Colonic mucosa (tissue), 4 donors: ENCODE results near the gene JMJD4. TPM values are rescaled to one million over a fixed set of nuclear protein-coding genes. Genes with fewer than 3 reads are reported as not detected.

Source experiments
- DNase-seq: peaks from one replicate; pipeline ENCODE4 v3.0.0-alpha.2; 2020
- H3K27ac ChIP-seq: fragments of 200-600 bp; one replicate; pipeline ENCODE4 v1.8.0; 2021
- H3K27me3 ChIP-seq: fragments of 200-600 bp; one replicate; pipeline ENCODE4 v1.8.0; 2021
- H3K36me3 ChIP-seq: fragments of 200-600 bp; one replicate; pipeline ENCODE4 v1.8.0; 2021
- H3K4me1 ChIP-seq: fragments of 200-600 bp; one replicate; pipeline ENCODE4 v1.8.0; 2021; ENCODE audit warnings: mild to moderate bottlenecking
- H3K4me3 ChIP-seq: fragments of 200-600 bp; one replicate; pipeline ENCODE4 v1.8.0; 2021
- H3K9ac ChIP-seq, 2 donors: one replicate each; pipeline ENCODE4 v1.7.0; 2013; ENCODE audit warnings: control low read depth in 2 of 2, low read depth in 2 of 2, low read length in 2 of 2
- H3K9me3 ChIP-seq: fragments of 200-600 bp; one replicate; pipeline ENCODE4 v1.8.0; 2021
- CTCF ChIP-seq: fragments of 200-600 bp; IDR thresholded peaks from one replicate; pipeline ENCODE4 v1.8.0; 2022; ENCODE audit warnings: antibody characterized with exemption, mild to moderate bottlenecking
- intact Hi-C: fragments of 100-400 bp; cut with DNase I; formaldehyde crosslinking; loops from one replicate; pipeline ENCODE4 v1.14.1; 2022
- total RNA-seq, 2 donors: library from RNA; stranded (reverse); fragmentation: NEBNext Ultra II Directional in 1 of 2; extraction: Animal tissue kit (Norgen Biotek cat#: 25700) in 1 of 2; gene quantifications; one replicate each; pipeline ENCODE4 v1.2.1, GENCODE V29; 2021
- donor health status: healthy.
- donor health status: DM: no; HTN: no; CAD: no.
- donor health status: DM: no; HTN: no; CAD: no.

JMJD4 gene
- total RNA-seq, 2 donors from 2014 or later, result 9.0 to 16.0 TPM

GRCh38 chr1:227736814-227737432 is 1.8 kb upstream of the JMJD4 start:
- H3K27ac ChIP-seq, result no peak overlapping the region
- no peaks in the 10 kb centered on the region for H3K9me3 ChIP-seq
- intact Hi-C loops, result loop anchor here (10.0 kb wide), 1 partner anchor 172 kb away; the partner anchor contains the start of gene ZNF678
- peak overlapping the region in 1 of 2 donors; percentile 5 for H3K9ac ChIP-seq
- no peak for TF ChIP-seq CTCF
- DNase-seq, result no peak
- H3K27me3 ChIP-seq, result no peaks in the 10 kb centered on the region
- H3K4me1 ChIP-seq, result peaks cover 11% of the 10 kb centered on the region
- H3K36me3 ChIP-seq, result peaks cover 6% of the 10 kb centered on the region
- H3K4me3 ChIP-seq, result no peak overlapping the region

- Histone ChIP-seq H3K27me3 (no peaks in the 10 kb centered on the region), H3K9me3 (no peaks in the 10 kb centered on the region), H3K4me3 (peak overlapping the region; percentile 84), H3K36me3 (peaks cover 13% of the 10 kb centered on the region), H3K27ac (peak overlapping the region; percentile 33), H3K9ac (peak overlapping the region; percentile 86 to 96), H3K4me1 (peaks cover 11% of the 10 kb centered on the region)
- intact Hi-C loops, result loop anchor here (10.0 kb wide), 1 partner anchor 171 kb away; the partner anchor contains the start of gene ZNF678
- TF ChIP-seq CTCF, result no peak
- DNase-seq, result no peak
Observed at GRCh38 chr1:227735539-227736285, 610 bp upstream of the JMJD4 start.

- no peak for DNase-seq
- no peaks in the 10 kb centered on the region for H3K27me3 ChIP-seq
- no peak for TF ChIP-seq CTCF
- peaks cover 11% of the 10 kb centered on the region for H3K4me1 ChIP-seq
- H3K4me3 ChIP-seq, result peak overlapping the region; percentile 84
- no peak overlapping the region for H3K27ac ChIP-seq
- peak overlapping the region; percentile 86 to 96 for H3K9ac ChIP-seq
- intact Hi-C loops, result loop anchor here (10.0 kb wide), 1 partner anchor 170 kb away; the partner anchor contains the start of gene ZNF678
- no peaks in the 10 kb centered on the region for H3K9me3 ChIP-seq
- H3K36me3 ChIP-seq, result peaks cover 13% of the 10 kb centered on the region
Observed at GRCh38 chr1:227734546-227734855, 601 bp downstream of the JMJD4 start.

- Histone ChIP-seq H3K9me3 (no peaks in the 10 kb centered on the region), H3K4me1 (peaks cover 12% of the 10 kb centered on the region), H3K27me3 (no peaks in the 10 kb centered on the region), H3K36me3 (peaks cover 13% of the 10 kb centered on the region), H3K27ac (no peak overlapping the region), H3K4me3 (peak overlapping the region; percentile 84), H3K9ac (peak overlapping the region; percentile 86 to 96)
- TF ChIP-seq CTCF, result no peak
- intact Hi-C loops, result loop anchor here (10.0 kb wide), 1 partner anchor 169 kb away; the partner anchor contains the start of gene ZNF678
- no peak for DNase-seq
Observed at GRCh38 chr1:227733751-227734545, 1.2 kb downstream of the JMJD4 start.

GRCh38 chr1:227733309-227733705 is 1.8 kb downstream of the JMJD4 start:
- Histone ChIP-seq H3K4me1 (peaks cover 14% of the 10 kb centered on the region), H3K9me3 (no peaks in the 10 kb centered on the region), H3K27me3 (no peaks in the 10 kb centered on the region), H3K4me3 (no peak overlapping the region), H3K27ac (no peak overlapping the region), H3K36me3 (peaks cover 13% of the 10 kb centered on the region), H3K9ac (no peak overlapping the region)
- DNase-seq, result no peak
- intact Hi-C loops, result loop anchor here (10.0 kb wide), 1 partner anchor 169 kb away; the partner anchor contains the start of gene ZNF678
- no peak for TF ChIP-seq CTCF
